GM23338 (cell line): Measurements from ENCODE around the gene MAP1LC3B2.

Experiments
- CREB1 ChIP-seq: fragments of 250-450 bp; sonication (Bioruptor Pico); IDR thresholded peaks from 2 replicates; pipeline ENCODE4 v1.5.0; 2020; ENCODE audit warnings: low read depth, mild to moderate bottlenecking, moderate library complexity
- CTCF ChIP-seq, 2 experiments: fragments of 200-600 bp in 1 of 2; sonication (generic) in 1 of 2; conservative IDR thresholded peaks; 2 replicates each; pipeline versions ENCODE4 v1.5.1 to v1.6.1; 2016 to 2017; ENCODE audit warnings: antibody characterized with exemption in 2 of 2, low read depth in 2 of 2, mild to moderate bottlenecking in 2 of 2, moderate library complexity in 1 of 2
- EZH2 ChIP-seq: fragments of 200-600 bp; sonication (generic); IDR thresholded peaks from one replicate; pipeline ENCODE4 v1.8.0; 2017; ENCODE audit warnings: antibody characterized with exemption, mild to moderate bottlenecking, low read depth; ENCODE audit not compliant: unreplicated experiment
- EZH2phosphoT487 ChIP-seq: fragments of 200-600 bp; sonication (generic); IDR thresholded peaks from one replicate; pipeline ENCODE4 v1.8.1; 2018; ENCODE audit warnings: antibody characterized with exemption; ENCODE audit not compliant: unreplicated experiment
- JUNB ChIP-seq: IDR thresholded peaks from one replicate; pipeline ENCODE4 v1.6.1; 2016; ENCODE audit warnings: antibody characterized with exemption; ENCODE audit not compliant: unreplicated experiment
- POLR2AphosphoS5 ChIP-seq: IDR thresholded peaks from 2 replicates; pipeline ENCODE4 v1.6.1; 2016; ENCODE audit warnings: antibody characterized with exemption, low read depth
- TF ChIP-seq, protein P1 (sequence below): IDR thresholded peaks from one replicate; pipeline ENCODE4 v1.6.1; 2018; ENCODE audit warnings: antibody characterized with exemption; ENCODE audit not compliant: unreplicated experiment

GRCh38 chr12:116598311-116599284 lies 39.4 kb downstream of the MAP1LC3B2 start:
- no peak for TF ChIP-seq EZH2phosphoT487
- TF ChIP-seq CREB1 (CRISPR knock-in tag) = no peak
- TF ChIP-seq CTCF (conservative IDR thresholded peaks at IDR 0.05; ENCODE audit: low read depth in 2 of 2) = no peak
- TF ChIP-seq EZH2 = no peak
- TF ChIP-seq POLR2AphosphoS5 = no peak
- TF ChIP-seq, protein P1, sequence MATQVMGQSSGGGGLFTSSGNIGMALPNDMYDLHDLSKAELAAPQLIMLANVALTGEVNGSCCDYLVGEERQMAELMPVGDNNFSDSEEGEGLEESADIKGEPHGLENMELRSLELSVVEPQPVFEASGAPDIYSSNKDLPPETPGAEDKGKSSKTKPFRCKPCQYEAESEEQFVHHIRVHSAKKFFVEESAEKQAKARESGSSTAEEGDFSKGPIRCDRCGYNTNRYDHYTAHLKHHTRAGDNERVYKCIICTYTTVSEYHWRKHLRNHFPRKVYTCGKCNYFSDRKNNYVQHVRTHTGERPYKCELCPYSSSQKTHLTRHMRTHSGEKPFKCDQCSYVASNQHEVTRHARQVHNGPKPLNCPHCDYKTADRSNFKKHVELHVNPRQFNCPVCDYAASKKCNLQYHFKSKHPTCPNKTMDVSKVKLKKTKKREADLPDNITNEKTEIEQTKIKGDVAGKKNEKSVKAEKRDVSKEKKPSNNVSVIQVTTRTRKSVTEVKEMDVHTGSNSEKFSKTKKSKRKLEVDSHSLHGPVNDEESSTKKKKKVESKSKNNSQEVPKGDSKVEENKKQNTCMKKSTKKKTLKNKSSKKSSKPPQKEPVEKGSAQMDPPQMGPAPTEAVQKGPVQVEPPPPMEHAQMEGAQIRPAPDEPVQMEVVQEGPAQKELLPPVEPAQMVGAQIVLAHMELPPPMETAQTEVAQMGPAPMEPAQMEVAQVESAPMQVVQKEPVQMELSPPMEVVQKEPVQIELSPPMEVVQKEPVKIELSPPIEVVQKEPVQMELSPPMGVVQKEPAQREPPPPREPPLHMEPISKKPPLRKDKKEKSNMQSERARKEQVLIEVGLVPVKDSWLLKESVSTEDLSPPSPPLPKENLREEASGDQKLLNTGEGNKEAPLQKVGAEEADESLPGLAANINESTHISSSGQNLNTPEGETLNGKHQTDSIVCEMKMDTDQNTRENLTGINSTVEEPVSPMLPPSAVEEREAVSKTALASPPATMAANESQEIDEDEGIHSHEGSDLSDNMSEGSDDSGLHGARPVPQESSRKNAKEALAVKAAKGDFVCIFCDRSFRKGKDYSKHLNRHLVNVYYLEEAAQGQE = no peak
- TF ChIP-seq JUNB = no peak
